GM12878 (cell line): ENCODE results near the gene PIEZO2. TPM values are rescaled to one million over a fixed set of nuclear protein-coding genes. Genes with fewer than 3 reads are reported as not detected.

ENCODE experiments used
- CBFB ChIP-seq: IDR thresholded peaks from 2 replicates; pipeline ENCODE4 v1.6.1; 2016; ENCODE audit warnings: antibody characterized with exemption, low read depth
- CBX5 ChIP-seq: sonication (generic); IDR thresholded peaks from 2 replicates; pipeline ENCODE4 v1.6.1; 2016; ENCODE audit warnings: low read depth, moderate library complexity, mild to moderate bottlenecking, inconsistent platforms
- CTCF ChIP-seq, 3 experiments: IDR thresholded peaks in 2 of 3; conservative IDR thresholded peaks in 1 of 3; 2 replicates each; pipeline ENCODE4 v1.5.1; 2011; ENCODE audit warnings: low read depth in 3 of 3, low read length in 3 of 3, mild to moderate bottlenecking in 3 of 3, control low read depth in 2 of 3, moderate library complexity in 2 of 3, inconsistent platforms in 1 of 3, mixed read lengths in 1 of 3; ENCODE audit not compliant: control insufficient read depth in 2 of 3, insufficient read depth in 1 of 3; ENCODE audit errors: extremely low read depth in 1 of 3
- ELK1 ChIP-seq: IDR thresholded peaks from 2 replicates; pipeline ENCODE4 v1.6.1; 2012; ENCODE audit warnings: low read depth, low read length, improper control_type of control experiment
- EP300 ChIP-seq, 2 experiments: fragments of 150-350 bp in 1 of 2; IDR thresholded peaks; 2 replicates each; pipeline ENCODE4 v1.6.1; 2011 to 2012; ENCODE audit warnings: low read depth in 2 of 2, low read length in 2 of 2, borderline replicate concordance in 1 of 2, improper control_type of control experiment in 1 of 2, inconsistent platforms in 1 of 2; ENCODE audit not compliant: control insufficient read depth in 1 of 2
- MEF2A ChIP-seq: IDR thresholded peaks from 2 replicates; pipeline ENCODE4 v1.6.1; 2011; ENCODE audit warnings: low read depth, mild to moderate bottlenecking, low read length, moderate library complexity; ENCODE audit not compliant: insufficient read depth
- MTA2 ChIP-seq: fragments of 450-650 bp; IDR thresholded peaks from 2 replicates; pipeline ENCODE4 v1.6.1; 2016; ENCODE audit warnings: low read depth, mild to moderate bottlenecking, moderate library complexity
- MTA3 ChIP-seq: IDR thresholded peaks from 2 replicates; pipeline ENCODE4 v1.6.1; 2012; ENCODE audit warnings: low read length, inconsistent platforms, borderline replicate concordance
- MXI1 ChIP-seq: fragments of 150-350 bp; IDR thresholded peaks from 2 replicates; pipeline ENCODE4 v1.6.1; 2011; ENCODE audit warnings: low read depth, mild to moderate bottlenecking, inconsistent platforms, low read length, improper control_type of control experiment
- NFIC ChIP-seq: IDR thresholded peaks from 2 replicates; pipeline ENCODE4 v1.6.1; 2012; ENCODE audit warnings: low read depth, mild to moderate bottlenecking, inconsistent platforms, low read length, moderate library complexity
- NFYA ChIP-seq: IDR thresholded peaks from 2 replicates; pipeline ENCODE4 v1.6.1; 2011; ENCODE audit warnings: low read depth, mild to moderate bottlenecking, low read length, improper control_type of control experiment, borderline replicate concordance
- NR2F1 ChIP-seq: fragments of 450-650 bp; conservative IDR thresholded peaks from 2 replicates; pipeline ENCODE4 v1.6.1; 2017; ENCODE audit warnings: mild to moderate bottlenecking
- PAX5 ChIP-seq: IDR thresholded peaks from 2 replicates; pipeline ENCODE4 v1.6.1; 2011; ENCODE audit warnings: low read depth, low read length, borderline replicate concordance
- RELA ChIP-seq: fragments of 450-650 bp; IDR thresholded peaks from 2 replicates; pipeline ENCODE4 v1.8.0; 2014; ENCODE audit warnings: borderline replicate concordance; ENCODE audit not compliant: partially characterized antibody
- RUNX3 ChIP-seq: IDR thresholded peaks from 2 replicates; pipeline ENCODE4 v1.6.1; 2012; ENCODE audit warnings: low read length, inconsistent platforms
- SKIL ChIP-seq: fragments of 450-650 bp; IDR thresholded peaks from 2 replicates; pipeline ENCODE4 v1.6.1; 2017; ENCODE audit warnings: mild to moderate bottlenecking, low read depth, inconsistent platforms; ENCODE audit not compliant: poor library complexity, severe bottlenecking
- SP1 ChIP-seq: IDR thresholded peaks from one replicate; pipeline ENCODE4 v1.6.1; 2011; ENCODE audit warnings: low read depth, low read length
- SREBF2 ChIP-seq: IDR thresholded peaks from 2 replicates; pipeline ENCODE4 v1.6.1; 2012; ENCODE audit warnings: mild to moderate bottlenecking, low read length
- TBL1XR1 ChIP-seq: IDR thresholded peaks from 2 replicates; pipeline ENCODE4 v1.6.1; 2012; ENCODE audit warnings: low read depth, low read length, improper control_type of control experiment
- YY1 ChIP-seq: IDR thresholded peaks from 2 replicates; pipeline ENCODE4 v1.6.1; 2011; ENCODE audit warnings: low read depth, mild to moderate bottlenecking, low read length
- ZNF687 ChIP-seq: fragments of 450-650 bp; IDR thresholded peaks from 2 replicates; pipeline ENCODE4 v1.6.1; 2017; ENCODE audit warnings: mild to moderate bottlenecking, moderate library complexity
- polyA plus RNA-seq, 11 experiments: library from polyadenylated mRNA; depleted of rRNA in 4 of 11; unstranded in 6 of 11; stranded (reverse) in 5 of 11; fragments of >200 nt; fragmentation: Nextera tagmentation in 4 of 11; fragmentation: Illumina TruSeq in 1 of 11; extraction: Ambion mirVana in 4 of 11; extraction: Trizol in 1 of 11; gene quantifications; 1 replicate in 1 of 11; 2 replicates in 10 of 11; pipeline versions ENCODE4 v1.2.1 to v1.2.3, GENCODE V29; 2011 to 2016; ENCODE audit warnings: inconsistent platforms in 2 of 11, missing spikeins in 2 of 11, low read depth in 1 of 11
- total RNA-seq, 4 experiments: library from RNA; depleted of rRNA in 3 of 4; stranded (reverse); fragments of >200 nt in 3 of 4; fragmentation: Illumina TruSeq in 1 of 4; extraction: Trizol in 1 of 4; gene quantifications; 2 replicates each; pipeline versions ENCODE4 v1.2.1 to v1.2.3, GENCODE V29; 2013 to 2021

The PIEZO2 gene
- total and polyA plus RNA-seq, 10 of the 15 experiments (the other 5 are each of a cell fraction or from before 2014, with no cell fraction given) = 6.7 to 42.3 (median 27.4) TPM

GRCh38 chr18:10787293-10787901 is 362.0 kb downstream of the PIEZO2 start (continued):
- peak; percentile 62 for TF ChIP-seq SKIL
- peak; percentile 32; the same call in 1 of the 2 replicates for TF ChIP-seq PAX5
- peak; percentile 79 to 97 (median 82) for TF ChIP-seq CTCF (IDR thresholded peaks at IDR 0.05 in 2 of 3, conservative IDR thresholded peaks at IDR 0.05 in 1 of 3; ENCODE audit: control insufficient read depth in 2 of 3, extremely low read depth in 1 of 3, insufficient read depth in 1 of 3, low read depth in 3 of 3, low read length in 3 of 3)
- TF ChIP-seq ELK1 = no peak
- TF ChIP-seq NFIC = peak; percentile 27; the same call in 1 of the 2 replicates
- TF ChIP-seq MEF2A = peak; percentile 17; the same call in 1 of the 2 replicates
- TF ChIP-seq TBL1XR1 = peak; percentile 87; the same call in 1 of the 2 replicates
- TF ChIP-seq RELA = no peak
- TF ChIP-seq NR2F1 = no peak
- TF ChIP-seq CBFB = peak; percentile 95
- peak; percentile 81; the same call in 1 of the 2 replicates for TF ChIP-seq YY1
- TF ChIP-seq NFYA = no peak
- TF ChIP-seq RUNX3 = peak; percentile 99
- TF ChIP-seq MXI1 = no peak
- TF ChIP-seq SP1 = peak; percentile 11
- TF ChIP-seq MTA2 = peak; percentile 42; the same call in 1 of the 2 replicates
- no peak for TF ChIP-seq SREBF2
- TF ChIP-seq ZNF687 = no peak
- peak; percentile 48 to 55; a peak in 2 of 4 replicates for TF ChIP-seq EP300 (IDR thresholded peaks at IDR 0.05; ENCODE audit: borderline replicate concordance in 1 of 2, control insufficient read depth in 1 of 2, low read depth in 2 of 2, low read length in 2 of 2)
- TF ChIP-seq CBX5 = peak; percentile 76; the same call in 1 of the 2 replicates
- TF ChIP-seq MTA3 = no peak
